GM21515 (cell line): ENCODE measurements around the gene PLEKHG4B.

Source experiments
- ATAC-seq: cut with Tn5 transposase; IDR thresholded peaks from one replicate; pipeline ENCODE4 v1.9.1; 2021; ENCODE audit not compliant: unreplicated experiment

Gene PLEKHG4B

GRCh38 chr5:128446-128845 is 36.5 kb downstream of the PLEKHG4B start:
- no peak for ATAC-seq

DNA sequence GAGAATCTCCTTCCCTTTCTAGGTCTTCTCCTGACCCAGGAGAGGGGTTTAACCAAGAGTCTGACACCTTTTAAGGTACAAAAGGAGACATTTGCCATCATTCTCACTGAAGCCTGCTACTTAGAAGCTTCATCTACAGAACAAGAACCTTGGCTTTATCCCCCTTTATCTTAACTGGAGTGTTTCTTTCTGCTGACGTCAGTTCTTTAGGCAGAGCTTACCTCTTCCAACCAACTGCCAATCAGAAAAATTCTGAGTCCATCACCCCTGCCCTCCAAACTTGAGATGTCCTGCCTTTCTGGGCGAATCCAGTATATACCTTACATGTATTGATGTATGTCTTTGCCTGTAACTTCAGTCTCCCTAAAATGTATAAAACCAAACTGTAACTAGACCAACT is 37.2 kb downstream of the PLEKHG4B start:
- no peak for ATAC-seq

DNA sequence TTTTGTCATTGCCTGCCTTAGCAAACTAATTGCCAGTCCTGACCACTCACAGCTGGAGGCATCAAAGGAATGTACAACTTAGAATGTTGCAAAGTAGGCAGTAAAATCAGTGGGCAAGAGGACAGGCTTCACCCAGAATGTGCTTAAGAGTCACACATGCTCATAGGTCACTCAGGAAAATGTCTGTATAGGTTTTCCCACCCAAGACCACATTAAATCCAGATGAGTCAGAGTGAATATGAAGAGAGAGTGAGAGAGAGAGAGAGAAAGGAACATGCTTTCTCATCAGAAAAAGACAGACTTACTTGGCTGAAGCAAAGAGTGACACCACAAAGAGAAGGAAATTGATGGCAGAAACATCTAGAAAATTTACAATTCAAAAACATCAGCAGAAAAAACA is 37.9 kb downstream of the PLEKHG4B start:
- ATAC-seq, result no peak

DNA sequence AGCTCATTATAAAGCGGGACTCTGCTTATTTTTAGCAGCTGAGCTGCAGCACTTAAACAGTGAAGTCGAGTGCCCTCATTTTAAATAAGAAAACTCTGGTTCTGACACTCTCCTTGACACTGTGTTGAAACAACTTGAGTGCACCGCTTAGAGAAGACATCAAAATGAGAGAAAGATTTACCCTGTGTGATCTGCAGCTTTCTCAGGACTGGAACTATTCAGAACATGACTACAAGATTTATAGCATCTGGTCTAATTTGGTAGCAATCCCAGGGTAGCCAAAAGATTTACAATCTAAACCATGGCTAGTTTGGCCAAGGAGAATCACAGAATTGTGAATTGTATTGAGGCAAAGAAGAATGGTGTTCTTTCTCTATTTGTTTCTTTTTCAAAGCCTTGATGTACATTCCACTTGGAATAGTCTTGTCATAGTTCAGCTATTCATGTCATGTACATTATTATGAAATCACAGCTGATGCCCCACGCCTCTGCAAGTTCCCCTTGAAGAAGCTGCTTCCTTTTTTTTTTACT is 38.7 kb downstream of the PLEKHG4B start:
- ATAC-seq, result no peak

DNA sequence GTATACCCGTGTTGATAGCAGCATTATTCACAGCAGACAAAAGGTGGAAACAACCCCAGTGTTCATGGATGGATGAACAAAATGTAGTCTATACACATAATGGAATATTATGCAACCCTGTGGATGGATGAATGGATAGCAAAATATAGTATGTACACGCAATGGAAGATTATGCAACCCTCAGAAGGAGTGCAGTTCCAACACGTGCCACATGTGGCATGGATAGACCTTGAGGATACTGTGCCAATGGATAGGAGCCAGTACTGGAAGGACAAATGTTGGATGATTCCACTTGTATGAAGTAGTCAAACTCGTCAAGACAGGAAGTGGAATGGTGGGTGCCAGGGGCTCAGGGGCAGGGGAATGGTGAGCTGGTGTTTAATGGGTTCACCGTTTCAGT is 44.9 kb downstream of the PLEKHG4B start:
- ATAC-seq, result no peak

GRCh38 chr5:137741-138140 is 45.8 kb downstream of the PLEKHG4B start:
- ATAC-seq, result no peak

DNA sequence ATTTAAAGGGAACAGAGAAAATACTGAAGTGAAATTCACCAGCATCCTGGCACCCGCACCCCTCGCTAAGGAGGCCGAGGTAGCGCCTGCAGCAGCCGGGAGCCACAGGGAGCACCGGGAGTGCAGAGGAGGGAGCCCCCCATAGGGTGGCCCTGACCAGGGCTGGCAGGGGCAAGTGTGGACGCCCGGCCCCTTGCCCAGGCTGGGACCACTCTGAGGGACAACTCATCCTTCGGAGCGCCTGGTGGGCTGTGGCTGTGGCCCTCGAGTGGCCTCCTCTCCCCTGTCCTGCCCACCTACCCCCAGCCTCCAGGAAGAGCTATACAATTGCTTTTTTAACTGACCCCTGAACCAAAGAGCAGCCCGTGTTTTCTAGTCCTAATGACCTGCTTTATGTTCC is 47.0 kb downstream of the PLEKHG4B start:
- ATAC-seq, result no peak

DNA sequence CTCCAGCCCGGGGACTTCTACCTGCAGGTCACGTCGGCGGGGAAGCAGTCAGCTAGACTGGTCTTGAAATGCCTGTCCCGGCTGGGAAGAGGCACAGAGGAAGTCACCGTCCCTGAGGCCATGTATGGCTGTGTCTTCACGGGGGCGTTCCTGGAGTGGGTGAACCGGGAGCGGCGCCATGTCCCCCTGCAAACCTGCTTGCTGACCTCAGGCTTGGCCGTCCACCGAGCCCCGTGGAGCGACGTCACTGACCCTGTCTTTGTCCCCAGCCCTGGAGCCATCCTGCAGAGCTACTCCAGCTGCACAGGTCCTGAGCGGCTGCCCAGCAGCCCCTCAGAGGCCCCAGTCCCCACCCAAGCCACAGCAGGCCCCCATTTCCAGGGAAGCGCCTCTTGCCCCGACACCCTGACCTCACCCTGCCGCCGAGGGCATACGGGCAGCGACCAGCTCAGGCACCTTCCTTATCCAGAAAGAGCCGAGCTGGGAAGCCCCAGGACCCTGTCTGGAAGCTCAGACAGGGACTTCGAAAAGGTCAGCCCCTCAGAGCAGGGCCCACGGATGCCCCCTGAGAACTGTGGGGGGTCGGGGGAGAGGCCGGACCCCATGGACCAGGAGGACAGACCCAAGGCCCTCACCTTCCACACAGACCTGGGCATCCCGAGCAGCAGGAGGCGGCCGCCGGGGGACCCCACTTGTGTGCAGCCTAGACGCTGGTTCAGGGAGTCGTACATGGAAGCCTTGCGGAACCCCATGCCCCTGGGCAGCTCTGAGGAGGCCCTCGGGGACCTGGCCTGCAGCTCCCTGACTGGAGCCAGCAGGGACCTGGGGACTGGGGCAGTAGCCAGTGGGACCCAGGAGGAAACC is 47.8 kb downstream of the PLEKHG4B start:
- no peak for ATAC-seq

DNA sequence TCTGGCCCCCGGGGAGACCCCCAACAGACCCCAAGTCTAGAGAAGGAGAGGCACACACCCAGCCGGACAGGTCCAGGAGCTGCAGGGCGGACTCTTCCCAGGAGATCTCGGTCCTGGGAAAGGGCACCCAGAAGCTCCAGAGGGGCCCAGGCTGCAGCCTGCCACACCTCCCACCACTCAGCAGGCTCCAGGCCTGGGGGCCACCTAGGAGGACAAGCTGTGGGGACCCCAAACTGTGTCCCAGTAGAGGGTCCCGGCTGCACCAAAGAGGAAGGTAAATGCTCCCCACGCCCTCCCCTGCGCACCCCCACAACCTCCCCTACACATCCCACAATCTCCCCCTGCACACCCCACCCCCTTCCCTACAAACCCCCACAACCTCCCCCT is 48.5 kb downstream of the PLEKHG4B start:
- ATAC-seq, result no peak

DNA sequence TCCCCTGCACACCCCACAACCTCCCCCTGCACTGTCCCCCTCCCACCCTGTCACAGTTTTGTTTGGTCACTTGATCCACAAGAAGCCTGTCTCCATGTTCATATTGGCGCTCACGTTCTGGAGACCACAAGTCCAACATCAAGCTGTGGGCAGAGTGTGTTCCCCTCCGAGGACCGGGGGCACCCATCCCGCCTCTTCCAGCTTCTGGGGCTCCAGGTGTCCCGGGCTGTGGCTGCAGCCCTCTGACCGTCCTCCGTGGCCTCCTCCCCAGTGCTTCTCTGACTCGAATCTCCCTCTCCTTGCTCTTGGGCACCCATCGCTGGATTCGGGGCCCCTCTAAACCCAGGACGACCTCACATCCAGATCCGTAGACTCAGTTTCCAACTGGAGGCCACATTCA is 49.2 kb downstream of the PLEKHG4B start:
- ATAC-seq, result no peak

DNA sequence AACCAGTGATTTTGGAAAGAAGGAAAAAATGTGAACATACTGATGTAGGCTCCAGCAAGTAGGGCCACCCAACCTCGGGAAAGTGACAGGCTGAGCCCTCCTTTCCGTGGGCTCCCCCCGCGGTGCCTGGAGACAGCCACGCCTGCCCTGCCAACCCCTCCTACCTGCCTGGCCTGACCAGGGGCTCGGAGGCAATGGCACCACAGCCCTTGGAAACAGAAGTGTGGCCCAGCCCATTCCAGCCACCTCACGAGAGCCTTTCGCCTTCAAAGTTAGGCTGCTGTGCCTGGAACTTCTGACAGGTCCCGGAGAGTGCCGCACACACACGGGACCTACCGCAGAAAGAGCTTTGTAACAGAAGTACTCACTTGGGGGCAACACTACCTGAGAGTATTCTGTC is 49.8 kb downstream of the PLEKHG4B start:
- ATAC-seq, result no peak

- ATAC-seq, result no peak
Measured at GRCh38 chr5:142246-142810, 50.4 kb downstream of the PLEKHG4B start.

DNA sequence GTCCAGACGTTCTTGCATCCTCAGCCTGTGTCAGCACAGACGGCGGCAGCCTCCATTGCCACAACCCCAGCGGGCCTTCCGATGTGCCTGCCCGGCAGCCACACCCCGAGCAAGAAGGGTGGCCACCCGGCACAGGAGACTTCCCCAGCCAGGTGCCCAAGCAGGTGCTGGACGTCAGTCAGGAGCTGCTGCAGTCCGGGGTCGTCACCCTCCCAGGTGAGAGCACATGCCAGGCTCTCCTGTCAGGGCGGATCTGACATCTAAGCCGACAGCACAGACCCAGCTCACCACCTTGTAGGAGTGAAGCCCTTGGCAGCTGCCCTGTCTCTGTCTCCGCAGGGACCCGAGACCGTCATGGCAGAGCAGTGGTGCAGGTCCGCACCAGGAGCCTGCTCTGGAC is 51.1 kb downstream of the PLEKHG4B start:
- ATAC-seq, result no peak

- no peak for ATAC-seq
Measured at GRCh38 chr5:144941-145340, 53.0 kb downstream of the PLEKHG4B start.

GRCh38 chr5:145585-146323 is 53.8 kb downstream of the PLEKHG4B start:
- ATAC-seq, result no peak

- no peak for ATAC-seq
Measured at GRCh38 chr5:147751-148150, 55.8 kb downstream of the PLEKHG4B start.

- ATAC-seq, result no peak
Measured at GRCh38 chr5:149745-150485, 57.9 kb downstream of the PLEKHG4B start.

DNA sequence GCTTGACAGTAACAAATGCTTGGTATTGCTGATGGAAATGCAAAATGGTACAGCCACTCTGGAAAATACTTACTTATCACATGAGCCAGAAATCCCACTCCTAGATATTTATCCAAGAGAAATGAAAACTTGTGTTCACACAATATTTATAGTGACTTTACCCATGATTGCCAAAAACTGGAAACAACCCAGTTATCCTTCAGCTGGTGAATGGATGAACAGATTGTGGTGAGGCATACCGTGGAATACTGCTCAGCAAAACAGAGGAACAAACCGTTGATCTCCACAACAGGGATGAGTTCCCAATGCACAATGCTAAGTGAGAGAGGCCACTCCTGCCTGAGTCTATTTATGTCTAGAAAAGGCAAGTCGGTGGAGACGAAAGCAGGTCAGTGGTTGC is 58.8 kb downstream of the PLEKHG4B start:
- ATAC-seq, result no peak

GRCh38 chr5:152077-152476 is 60.1 kb downstream of the PLEKHG4B start:
- no peak for ATAC-seq

DNA sequence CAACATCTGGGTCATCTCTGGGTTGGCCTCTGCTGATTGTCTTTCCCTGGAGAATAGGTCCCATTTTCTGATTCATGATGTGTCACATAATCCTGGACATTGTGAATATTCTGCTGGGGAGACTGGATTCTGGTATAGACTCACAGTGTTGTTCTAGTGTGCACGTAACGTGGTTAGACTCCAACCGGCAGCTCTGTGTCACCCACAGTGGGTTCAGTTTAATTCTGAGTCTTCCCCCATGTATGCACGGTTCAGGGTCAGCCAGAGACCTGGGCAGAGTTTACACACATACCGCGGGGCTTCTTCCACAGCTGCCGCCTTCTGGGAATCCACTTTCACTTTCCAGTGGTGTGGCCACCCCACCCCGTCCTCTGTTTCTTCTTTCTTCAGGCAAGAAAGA is 61.3 kb downstream of the PLEKHG4B start:
- no peak for ATAC-seq

DNA sequence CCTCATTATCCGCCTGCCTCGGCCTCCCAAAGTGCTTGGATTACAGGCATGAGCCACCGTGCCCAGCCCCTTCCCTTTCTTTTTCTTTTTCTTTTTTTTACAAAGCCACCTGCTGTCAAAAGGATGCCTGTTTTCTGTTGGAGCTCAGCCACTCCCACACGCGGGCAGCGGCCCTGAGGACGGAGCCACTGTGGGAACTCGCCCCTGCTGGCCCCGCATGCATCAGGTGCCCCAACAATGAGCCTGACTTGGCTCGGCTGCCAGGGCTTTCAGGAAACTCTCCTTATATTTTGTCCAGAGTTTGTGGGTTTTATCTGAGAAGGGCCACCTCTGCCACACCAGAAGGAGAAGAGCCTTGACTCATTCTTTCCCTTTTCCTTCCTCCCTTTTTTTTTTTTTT is 62.3 kb downstream of the PLEKHG4B start:
- ATAC-seq, result no peak
